GM21529 (cell line): Measurements from ENCODE around the gene TDO2.
"Not testable (repeated sequence)": the region's sequence is repeated elsewhere in the genome, so short reads cannot be mapped to it uniquely, and the experiment has no call there.

Source experiments
- ATAC-seq: cut with Tn5 transposase; IDR thresholded peaks from one replicate; pipeline ENCODE4 v1.9.1; 2021; ENCODE audit not compliant: unreplicated experiment

TDO2 gene

GRCh38 chr4:155903453-155903852 is at the start of gene TDO2:
Gene TDO2 (plus strand): TSS chr4:155903696. CDS start chr4:155903759, 63 bp downstream.
- no peak for ATAC-seq

DNA sequence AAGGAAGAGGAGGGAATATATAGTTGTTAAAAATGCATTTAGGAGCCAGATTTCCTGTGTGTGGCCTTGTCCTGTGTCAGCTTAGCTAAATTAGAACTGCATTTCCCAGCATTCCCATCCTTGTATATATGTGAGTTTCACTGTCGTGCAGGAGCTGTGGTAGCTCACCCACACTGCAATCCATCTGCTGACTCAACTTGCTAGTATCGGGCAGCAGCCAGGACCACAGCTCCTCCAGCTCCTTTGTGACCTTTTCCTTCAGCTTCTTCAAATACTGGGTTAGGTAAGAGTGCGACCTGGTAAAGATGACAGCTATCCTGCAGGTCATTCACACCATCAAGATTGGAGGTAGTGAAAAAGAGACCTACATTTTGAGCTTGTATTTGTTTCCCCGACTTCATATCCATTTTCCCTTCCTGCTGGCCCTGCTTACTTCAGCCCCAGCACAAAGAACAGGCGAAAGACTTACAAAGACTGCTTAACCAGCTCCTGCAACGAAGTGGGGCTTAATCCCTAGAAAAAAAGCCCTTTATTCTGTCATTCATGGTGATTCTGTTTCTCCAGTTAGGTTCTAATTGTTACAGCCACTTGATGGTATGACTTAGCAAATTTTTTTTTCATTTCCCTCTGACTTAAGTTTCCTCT is 48.8 kb upstream of the TDO2 start:
- ATAC-seq, result no peak

GRCh38 chr4:155855897-155856296 is 47.6 kb upstream of the TDO2 start:
- no peak for ATAC-seq

GRCh38 chr4:155866177-155866576 is 37.3 kb upstream of the TDO2 start, which contains the start of gene ASIC5:
Gene ASIC5 (minus strand): TSS chr4:155866277. CDS start chr4:155866226, 51 bp downstream.
- ATAC-seq, result no peak

GRCh38 chr4:155875878-155876277 is 27.6 kb upstream of the TDO2 start:
- no peak for ATAC-seq

GRCh38 chr4:155877971-155878370 is 25.5 kb upstream of the TDO2 start:
- ATAC-seq, result no peak

DNA sequence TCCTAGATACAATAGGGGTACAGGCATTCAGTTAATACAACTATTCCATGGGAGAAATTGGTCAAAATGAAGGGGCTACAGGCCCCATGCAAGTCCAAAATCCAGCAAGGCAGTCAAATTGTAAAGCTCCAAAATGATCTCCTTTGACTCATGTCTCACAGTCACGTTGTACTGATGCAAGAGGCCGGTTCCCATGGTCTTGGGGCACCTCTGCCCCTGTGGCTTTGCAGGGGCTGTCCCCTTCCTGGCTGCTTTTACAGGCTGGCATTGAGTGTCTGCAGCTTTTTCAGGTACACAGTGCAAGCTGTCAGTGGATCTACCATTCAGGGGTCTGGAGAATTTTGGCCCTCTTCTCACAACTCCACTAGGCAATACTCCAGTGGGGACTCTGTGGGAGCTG is 24.9 kb upstream of the TDO2 start:
- no peak for ATAC-seq

GRCh38 chr4:155879767-155880166 is 23.7 kb upstream of the TDO2 start:
- ATAC-seq, result no peak

DNA sequence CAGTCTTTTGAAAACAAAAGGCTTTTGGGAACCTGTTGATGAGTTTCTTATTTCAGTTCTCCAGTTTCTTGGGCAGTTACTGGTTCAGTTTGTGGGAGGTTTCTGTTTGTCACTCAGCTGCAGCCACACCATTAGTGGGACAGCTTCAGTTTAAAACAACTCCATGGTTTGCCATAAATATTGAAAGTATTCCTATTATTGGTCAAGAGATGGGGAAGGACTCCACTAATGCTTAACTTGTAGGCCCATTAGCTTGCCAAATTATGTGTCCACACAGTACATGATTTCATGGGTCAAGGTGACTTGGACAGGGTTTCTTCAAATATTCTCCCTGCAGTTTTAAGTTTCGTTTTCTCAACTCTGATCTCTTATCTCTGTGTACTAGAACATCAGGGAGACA is 21.9 kb upstream of the TDO2 start:
- ATAC-seq, result peak; percentile 46

DNA sequence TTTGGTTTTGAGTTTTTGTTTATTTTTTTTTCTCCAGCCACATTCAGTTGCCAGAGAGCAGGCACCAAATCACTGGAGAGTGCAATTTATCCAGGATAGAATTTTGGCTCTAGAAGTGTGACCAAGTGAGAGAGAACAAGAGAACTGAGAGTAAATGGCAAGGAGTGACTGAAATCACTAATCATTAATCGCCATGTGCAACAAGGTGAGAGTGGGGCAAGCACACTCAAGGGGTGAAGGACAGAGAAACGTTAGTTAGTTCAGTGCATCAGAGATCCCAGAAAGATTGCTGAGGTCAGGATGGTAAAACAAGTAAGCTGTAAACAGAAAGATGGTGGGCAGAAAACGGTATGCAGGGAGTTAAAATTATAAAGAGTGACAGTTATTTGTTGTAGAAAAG is 19.6 kb upstream of the TDO2 start:
- ATAC-seq, result no peak

- no peak for ATAC-seq
Observed at GRCh38 chr4:155885666-155886065, 17.8 kb upstream of the TDO2 start.

DNA sequence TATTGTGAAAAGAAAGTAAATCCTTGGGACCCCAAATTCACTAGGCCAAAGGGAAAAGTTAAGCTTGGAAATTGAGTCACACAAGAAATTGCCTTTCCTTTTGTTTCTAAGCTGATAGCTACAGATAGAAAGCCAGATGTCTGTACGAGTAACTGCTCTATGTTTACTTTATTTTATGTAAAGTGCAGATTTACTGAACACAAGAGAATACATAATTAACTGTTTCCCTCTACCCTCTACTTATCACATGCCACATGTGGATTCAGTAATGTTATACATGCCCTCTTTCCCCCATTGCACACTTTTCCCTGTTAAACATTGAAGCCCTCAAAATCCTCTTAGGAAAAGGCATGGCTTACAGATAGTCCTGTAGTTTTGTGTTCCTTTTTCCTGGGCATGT is 16.5 kb upstream of the TDO2 start:
- no peak for ATAC-seq

DNA sequence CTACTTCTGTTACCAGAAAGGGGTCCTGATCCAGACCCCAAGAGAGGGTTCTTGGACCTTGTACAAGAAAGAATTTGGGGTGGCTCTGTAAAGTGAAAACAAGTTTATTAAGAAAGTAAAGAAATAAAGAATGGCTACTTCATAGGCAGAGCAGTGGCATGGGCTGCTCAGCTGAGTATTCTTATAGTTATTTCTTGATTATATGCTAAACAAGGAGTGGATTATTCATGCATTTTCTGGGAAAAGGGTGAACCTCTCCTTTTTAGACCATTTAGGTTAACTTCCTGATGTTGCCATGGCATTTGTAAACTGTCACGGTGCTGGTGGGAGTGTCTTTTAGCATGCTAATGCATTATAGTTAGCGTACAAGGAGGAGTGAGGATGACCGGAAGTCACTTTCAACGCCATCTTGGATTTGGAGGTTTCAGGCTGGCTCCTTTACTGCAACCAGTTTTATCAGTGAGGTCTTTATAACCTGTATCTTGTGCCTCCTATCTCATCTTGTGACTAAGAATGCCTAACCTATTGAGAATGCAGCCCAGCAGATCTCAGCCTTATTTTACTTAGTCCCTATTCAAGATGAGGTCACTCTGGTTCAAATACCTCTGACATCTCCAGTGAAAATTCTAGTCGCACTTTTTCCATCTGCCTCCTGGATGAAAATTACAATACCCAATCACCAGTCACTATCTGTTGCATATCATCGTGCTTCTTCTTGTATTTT is 15.5 kb upstream of the TDO2 start:
- ATAC-seq, result no peak

GRCh38 chr4:155889031-155889793 is 14.3 kb upstream of the TDO2 start:
- ATAC-seq, result peak; percentile 83

DNA sequence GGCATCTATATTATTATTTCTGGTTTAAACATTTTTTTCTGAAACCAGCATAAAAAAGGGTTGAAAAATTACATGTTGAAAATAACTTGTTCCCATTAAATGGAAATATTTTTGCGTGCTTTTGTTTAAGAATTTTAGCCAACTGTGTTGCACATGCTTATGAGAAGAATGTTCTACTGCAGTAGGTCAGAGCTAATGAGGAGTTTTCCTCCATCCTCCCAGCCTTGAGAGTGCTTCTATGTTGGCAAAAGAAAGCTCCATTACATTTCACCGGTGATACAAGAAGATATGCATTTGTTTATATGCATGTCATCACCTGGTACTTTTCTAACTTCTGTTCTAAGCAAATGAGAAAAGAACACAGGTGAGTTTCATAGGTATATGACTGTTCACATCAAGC is 13.6 kb upstream of the TDO2 start:
- no peak for ATAC-seq

DNA sequence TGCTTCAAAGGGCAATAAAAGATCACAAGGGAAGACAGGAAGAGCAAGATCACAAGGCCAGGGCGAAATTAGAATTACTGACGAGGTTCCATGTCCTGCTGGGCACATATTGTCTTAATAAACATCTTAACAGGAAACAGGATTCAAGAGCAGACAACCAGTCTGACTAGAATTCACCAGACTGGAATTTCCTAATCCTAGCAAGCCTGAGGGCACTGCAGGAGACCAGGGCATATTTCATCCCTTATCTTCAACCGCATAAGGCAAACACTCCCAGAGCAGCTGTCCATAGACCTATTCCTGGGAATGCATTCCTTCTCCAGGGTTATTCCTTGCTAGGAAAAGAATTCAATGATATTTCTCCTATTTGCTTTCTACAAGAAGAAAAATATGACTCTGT is 12.4 kb upstream of the TDO2 start:
- ATAC-seq, result no peak

DNA sequence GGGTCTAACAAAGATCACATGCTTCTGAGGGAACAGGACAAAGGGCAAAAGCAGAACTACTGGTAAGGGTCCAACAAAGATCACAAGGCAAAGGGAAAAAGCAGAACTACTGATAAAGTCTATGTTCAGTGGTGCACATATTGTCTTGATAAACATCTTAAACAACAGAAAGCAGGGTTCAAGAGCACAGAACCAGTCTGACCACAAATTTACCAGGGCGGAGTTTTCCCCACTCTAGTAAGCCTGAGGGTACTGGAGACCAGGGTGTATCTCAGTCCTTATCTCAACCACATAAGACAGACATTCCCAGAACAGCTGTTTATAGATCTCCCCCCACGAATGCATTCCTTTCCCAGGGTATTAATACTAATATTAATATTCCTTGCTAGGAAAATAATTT is 5.1 kb upstream of the TDO2 start:
- not testable (repeated sequence) for ATAC-seq

- no peak for ATAC-seq
Observed at GRCh38 chr4:155899891-155900290, 3.6 kb upstream of the TDO2 start.

- ATAC-seq, result no peak
Observed at GRCh38 chr4:155900381-155900780, 3.1 kb upstream of the TDO2 start.

- ATAC-seq, result no peak
Observed at GRCh38 chr4:155901013-155901412, 2.5 kb upstream of the TDO2 start.

GRCh38 chr4:155904331-155904730 is 835 bp downstream of the TDO2 start:
- no peak for ATAC-seq
